GM06990 (cell line): ENCODE results near the gene TBC1D22A.

Experiments used
- DNase-seq: peaks from one replicate; pipeline ENCODE4 v3.0.0-alpha.2; 2011; ENCODE audit not compliant: insufficient read length; ENCODE audit errors: extremely low read depth
- H3K27me3 ChIP-seq: replicated peaks from 2 replicates; pipeline ENCODE4 v1.6.0; 2011; ENCODE audit warnings: low read length; ENCODE audit not compliant: control insufficient read depth, insufficient read depth
- H3K36me3 ChIP-seq: 2 replicates; pipeline ENCODE4 v1.5.1; 2011; ENCODE audit warnings: low read length; ENCODE audit not compliant: control insufficient read depth, insufficient read depth
- H3K4me3 ChIP-seq: replicated peaks from 2 replicates; pipeline ENCODE4 v1.5.1; 2011; ENCODE audit warnings: low read depth, mild to moderate bottlenecking, control low read depth, low read length
- CTCF ChIP-seq: IDR thresholded peaks from 2 replicates; pipeline ENCODE4 v1.5.1; 2011; ENCODE audit warnings: low read length, control low read depth, mild to moderate bottlenecking, inconsistent platforms; ENCODE audit not compliant: insufficient read depth, poor library complexity, severe bottlenecking

The TBC1D22A gene

GRCh38 chr22:46905834-46906233, 143.4 kb downstream of the TBC1D22A start:
- Histone ChIP-seq H3K27me3 (no peaks in the 10 kb centered on the region), H3K4me3 (no peak overlapping the region), H3K36me3 (peaks cover 27% of the 10 kb centered on the region)
- DNase-seq = no peak
- TF ChIP-seq CTCF = no peak

GRCh38 chr22:46906326-46907045, 144.0 kb downstream of the TBC1D22A start:
- peaks cover 27% of the 10 kb centered on the region for H3K36me3 ChIP-seq
- no peak for TF ChIP-seq CTCF
- H3K4me3 ChIP-seq = no peak overlapping the region
- DNase-seq = no peak
- no peaks in the 10 kb centered on the region for H3K27me3 ChIP-seq

- peaks cover 27% of the 10 kb centered on the region for H3K36me3 ChIP-seq
- H3K27me3 ChIP-seq = no peaks in the 10 kb centered on the region
- DNase-seq = no peak
- TF ChIP-seq CTCF = no peak
- no peak overlapping the region for H3K4me3 ChIP-seq
These were observed 145.1 kb downstream of the TBC1D22A start for GRCh38 chr22:46907241-46908215.

- no peak for TF ChIP-seq CTCF
- Histone ChIP-seq H3K4me3 (no peak overlapping the region), H3K36me3 (peaks cover 25% of the 10 kb centered on the region), H3K27me3 (no peaks in the 10 kb centered on the region)
- no peak for DNase-seq
These were observed 146.2 kb downstream of the TBC1D22A start for GRCh38 chr22:46908641-46909107.

GRCh38 chr22:46909237-46910030, 147.0 kb downstream of the TBC1D22A start:
- no peaks in the 10 kb centered on the region for H3K27me3 ChIP-seq
- no peak overlapping the region for H3K4me3 ChIP-seq
- TF ChIP-seq CTCF = no peak
- H3K36me3 ChIP-seq = peaks cover 26% of the 10 kb centered on the region
- no peak for DNase-seq
